ENCODE results near the gene PDPK1.

GRCh38 chr16:2527784-2528100 lies 10.1 kb upstream of the PDPK1 start:
- TF ChIP-seq CTCF (conservative IDR thresholded peaks at IDR 0.05; ENCODE audit: low read depth, low read length) (no peak), EZH2 (IDR thresholded peaks at IDR 0.05; ENCODE audit: borderline replicate concordance, low read depth, low read length, poor library complexity, severe bottlenecking) (no peak)
